GM18505 (cell line): ENCODE data around the gene ZNF618.

Source experiments
- ATAC-seq: cut with Tn5 transposase; IDR thresholded peaks from one replicate; pipeline ENCODE4 v1.9.1; 2021; ENCODE audit not compliant: unreplicated experiment
- POLR2A ChIP-seq: IDR thresholded peaks from 4 replicates; pipeline ENCODE4 v1.6.1; 2011; ENCODE audit warnings: borderline replicate concordance; ENCODE audit not compliant: insufficient read depth, insufficient read length; ENCODE audit errors: extremely low read depth

The ZNF618 gene

DNA sequence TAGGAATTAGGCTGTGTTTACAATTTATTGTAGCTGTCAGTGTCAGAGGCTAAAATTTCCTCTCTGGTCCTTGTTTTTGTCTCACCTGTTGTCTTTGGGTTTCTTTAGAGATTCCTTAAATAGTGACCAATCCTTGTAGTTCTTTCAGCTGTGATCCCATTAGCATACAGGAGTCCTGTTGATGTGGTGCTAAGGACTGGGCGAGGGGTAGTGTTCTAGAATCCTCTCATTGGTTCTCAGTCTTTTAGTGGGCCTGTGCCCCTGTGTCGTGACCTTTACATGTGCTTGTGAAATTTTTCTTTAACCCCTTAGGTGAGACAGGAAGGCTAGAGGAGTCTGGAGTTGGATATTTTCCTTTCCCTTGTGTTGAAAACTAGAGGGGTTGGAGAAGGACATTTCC lies 51.2 kb downstream of the ZNF618 start:
- TF ChIP-seq POLR2A = no peak

DNA sequence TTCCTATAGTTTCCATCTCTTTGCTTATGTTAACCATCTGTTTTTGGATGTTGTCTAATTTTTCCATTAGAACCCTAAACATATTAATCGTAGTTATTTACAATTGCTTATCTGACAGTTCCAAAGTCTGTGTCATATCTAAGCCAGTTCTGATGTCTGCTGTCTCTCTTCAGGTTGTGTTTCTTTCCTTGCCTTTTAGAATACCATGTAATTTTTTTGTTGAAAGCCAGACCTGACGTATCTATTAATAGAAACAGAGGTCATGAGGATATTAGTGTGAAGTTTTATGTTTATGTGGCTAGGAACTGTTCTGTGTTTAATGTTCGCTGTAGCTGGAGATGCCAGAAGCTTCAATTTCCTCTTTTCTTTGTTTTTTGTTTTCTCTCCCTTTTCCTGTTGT lies 52.2 kb downstream of the ZNF618 start:
- no peak for ATAC-seq
- no peak for TF ChIP-seq POLR2A

More for the DNA sequence above, 51.2 kb downstream of the ZNF618 start:
- no peak for ATAC-seq

DNA sequence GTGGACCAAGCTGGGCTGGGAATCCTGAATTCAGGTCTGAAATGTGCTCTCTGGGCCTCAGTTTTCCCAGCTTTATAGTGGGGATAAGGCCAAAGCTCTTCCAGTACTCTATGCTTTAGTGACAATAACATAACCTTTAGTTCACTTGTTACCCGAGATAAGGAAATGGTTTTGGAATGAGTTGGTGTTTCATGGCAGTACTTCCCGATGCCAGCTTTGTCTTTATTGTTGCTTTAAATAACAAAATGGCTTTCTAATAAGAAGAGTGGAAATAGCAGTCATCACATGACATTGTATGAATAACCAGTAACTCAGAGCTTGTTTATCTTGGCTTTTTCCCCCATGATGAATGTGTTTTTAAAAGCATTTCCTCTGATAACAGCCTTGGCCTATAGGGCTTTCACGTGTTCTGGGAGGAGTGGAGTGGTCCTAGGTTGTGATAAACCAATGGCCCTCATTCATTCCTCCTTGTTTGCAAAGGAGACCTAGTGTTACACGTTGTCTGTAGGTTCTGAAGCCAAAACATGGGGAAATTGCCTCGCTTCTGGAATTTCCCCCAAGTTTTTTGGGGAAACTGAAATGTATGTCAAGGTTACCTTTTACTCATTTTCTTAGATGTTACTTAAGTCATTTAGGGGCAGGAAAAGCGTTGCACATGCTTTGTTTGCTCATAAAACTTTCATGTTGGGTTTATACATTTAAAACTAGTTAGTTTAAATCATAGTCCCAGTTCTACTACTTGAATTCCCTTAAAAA lies 53.7 kb downstream of the ZNF618 start:
- TF ChIP-seq POLR2A = no peak
- ATAC-seq = no peak

DNA sequence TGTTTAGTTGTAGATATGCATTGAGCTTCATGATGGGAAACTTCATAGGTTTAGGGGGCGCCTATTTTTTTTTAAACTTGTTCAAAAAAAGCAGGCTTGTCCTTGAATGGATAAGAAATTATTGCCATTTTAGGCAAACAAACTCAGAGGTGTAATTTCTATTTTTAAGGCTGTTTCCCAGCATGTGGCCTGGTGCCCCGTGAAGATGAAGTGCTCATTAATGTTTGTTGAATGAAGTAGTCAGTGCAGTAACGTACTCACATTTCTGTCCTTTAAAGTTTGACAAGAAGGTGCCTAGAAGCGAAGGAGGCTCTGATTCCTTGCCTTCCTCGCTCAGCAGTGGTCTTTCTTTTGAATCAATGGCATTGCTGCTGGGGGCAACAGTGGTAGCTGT lies 54.3 kb downstream of the ZNF618 start:
- no peak for ATAC-seq
- TF ChIP-seq POLR2A = no peak

DNA sequence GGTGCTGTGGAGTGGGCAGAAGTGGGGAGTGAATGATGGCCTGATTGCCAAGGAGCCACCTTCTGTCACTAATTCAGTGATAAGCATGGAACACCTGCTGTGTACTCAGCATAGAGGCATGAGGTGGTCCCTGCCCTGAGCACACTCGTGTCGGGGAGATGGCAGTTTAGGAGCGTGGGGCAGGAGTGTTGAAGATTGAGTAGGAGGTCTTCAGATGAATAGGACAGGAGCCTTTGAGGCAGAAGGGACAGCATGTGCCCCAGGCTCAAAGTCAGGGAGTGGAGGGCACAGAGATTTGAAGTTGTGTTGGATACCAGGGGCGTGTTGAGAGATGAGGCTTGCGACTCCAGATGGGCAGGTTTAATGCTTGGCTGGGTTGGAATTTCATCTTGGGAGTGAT lies 55.0 kb downstream of the ZNF618 start:
- no peak for TF ChIP-seq POLR2A
- no peak for ATAC-seq

DNA sequence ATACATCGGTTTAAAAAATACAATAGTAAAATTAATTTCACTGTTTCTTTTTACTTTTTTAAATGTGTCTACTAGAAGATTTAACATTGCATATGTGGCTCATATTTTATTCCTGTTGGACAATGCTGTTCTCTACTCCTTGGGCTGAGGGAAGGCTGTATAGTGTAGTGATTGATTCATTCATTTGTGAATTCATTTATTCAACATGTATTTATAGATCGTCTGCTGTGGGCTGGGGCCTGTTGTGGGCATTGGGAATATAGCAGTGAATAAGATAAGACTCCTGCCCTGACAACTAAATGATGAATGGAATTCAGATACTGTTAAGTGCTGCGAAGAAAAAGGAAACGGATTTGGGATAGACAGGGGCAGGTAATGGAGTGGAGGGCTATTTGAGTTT lies 55.7 kb downstream of the ZNF618 start:
- ATAC-seq = no peak
- no peak for TF ChIP-seq POLR2A

DNA sequence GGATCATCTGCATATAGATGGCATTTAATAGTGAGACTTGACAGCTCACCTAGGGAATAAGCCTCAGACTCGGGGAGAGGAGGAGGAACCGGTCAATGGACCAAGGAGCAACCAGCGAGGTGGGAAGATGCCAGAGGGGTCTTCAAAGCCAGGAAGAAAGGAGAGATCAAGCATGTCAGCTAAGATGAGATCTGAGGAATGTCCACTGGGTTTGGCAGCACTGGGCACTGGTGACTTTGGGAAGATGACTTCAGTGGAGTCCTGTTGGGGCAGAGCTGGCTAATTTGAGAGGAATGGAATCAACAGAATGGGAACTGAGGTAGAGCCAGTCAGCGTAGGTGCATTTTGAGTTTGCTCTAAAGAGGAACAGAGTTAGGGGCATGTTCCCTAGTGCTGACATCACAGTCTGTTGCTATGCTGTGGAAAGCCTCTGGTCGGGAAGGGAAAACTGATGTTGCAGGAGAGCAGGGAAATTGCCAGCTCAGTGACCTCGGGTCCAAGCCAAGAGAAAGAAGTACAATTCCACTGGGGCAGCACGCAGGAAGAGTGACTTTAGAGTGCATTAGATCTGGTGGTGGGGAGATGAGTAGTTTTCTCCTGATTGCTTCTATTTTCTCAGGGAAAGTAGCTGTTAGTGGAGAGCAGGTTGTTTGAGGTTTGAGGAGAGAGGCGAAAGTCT lies 56.9 kb downstream of the ZNF618 start:
- no peak for ATAC-seq
- TF ChIP-seq POLR2A = no peak

DNA sequence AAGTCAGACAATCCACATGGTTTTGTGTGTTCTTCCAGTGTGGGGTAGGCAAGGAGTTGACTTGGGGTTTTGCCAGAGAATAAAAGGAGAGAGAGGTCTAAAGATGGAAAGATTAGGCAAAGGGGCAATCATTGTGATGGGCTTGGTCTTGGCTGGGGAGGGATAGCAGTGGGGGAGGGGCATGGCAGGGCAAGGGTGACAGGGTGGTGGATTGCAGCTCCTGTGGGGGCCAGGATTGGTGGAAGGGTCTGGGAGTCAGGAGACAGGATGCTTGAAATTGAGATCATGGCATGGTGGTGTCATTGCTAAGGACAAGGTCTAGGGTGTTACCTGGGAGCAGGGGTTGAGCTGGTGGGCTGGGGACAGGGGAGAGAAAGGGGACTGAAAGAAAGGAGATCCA lies 57.6 kb downstream of the ZNF618 start:
- TF ChIP-seq POLR2A = no peak
- no peak for ATAC-seq

DNA sequence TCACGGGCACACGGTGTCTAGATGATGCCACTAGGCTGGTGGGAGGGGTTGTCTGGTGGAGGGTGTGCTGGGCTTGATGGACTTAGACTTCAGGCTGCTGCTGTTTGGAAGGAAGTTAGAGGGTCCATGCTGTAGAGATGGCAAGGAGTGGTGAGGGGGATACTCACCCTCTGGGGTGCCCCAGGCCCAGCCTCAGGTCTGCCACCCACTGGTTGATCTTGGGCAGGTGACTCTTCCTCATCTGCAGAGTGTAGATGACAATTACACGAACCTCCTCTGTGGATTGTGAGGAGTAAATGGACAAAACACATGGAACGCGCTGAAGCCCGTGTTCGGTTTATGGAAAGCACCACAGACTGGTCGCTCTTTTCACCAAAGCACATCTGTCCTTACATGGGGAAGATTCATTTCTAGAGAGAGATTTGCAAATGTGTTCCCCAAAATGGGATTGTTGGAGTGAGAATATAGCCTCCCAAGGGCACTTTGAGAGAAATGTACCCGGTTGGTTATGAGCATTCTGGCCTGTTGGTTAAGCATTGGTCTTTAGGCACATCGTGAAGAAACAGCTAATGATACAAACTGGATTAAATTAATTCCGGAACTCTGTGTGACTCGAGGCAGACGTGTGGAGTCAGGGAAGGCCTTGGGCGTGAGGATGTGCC lies 58.2 kb downstream of the ZNF618 start:
- no peak for ATAC-seq
- TF ChIP-seq POLR2A = no peak

DNA sequence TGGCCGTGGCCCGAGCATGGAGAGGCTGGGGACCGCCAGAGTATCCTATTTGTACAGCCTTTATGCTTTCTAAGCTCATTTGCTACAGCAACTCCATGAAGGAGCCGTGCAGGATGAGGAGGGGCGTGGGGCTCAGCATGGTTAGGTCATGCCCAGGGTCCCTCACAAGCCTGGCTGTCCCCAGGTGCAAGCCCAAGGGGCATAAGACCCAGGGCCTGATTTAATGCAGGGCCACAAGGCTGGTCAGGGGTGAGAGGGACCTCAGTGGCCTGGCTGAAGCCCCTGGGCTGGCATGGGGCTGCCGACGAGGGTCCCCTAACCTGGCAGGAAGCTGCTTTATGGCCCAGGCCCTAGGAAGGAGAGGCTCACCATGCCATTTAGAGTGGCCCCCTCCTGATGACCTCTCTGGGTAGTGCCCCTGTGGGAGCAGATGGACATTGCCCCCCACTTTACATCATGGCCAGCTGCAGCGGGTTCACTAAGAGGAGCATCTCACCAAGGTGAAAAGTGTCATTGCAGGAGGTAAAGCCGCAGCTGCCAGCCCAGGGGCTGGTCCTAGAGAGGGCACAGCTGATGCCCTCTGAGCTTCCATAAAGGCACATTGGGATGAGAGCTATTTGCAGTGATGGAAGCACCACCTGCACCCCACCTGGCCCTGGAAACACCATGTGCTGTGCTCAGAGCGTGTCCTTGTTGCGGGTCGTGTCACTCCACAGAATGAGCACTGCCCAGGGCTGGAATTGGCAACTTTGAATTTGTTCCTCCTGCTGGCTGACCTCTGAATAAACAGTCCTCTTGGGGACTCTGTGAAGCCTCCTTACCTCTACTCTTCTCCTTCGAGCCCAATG lies 58.9 kb downstream of the ZNF618 start:
- ATAC-seq = no peak
- TF ChIP-seq POLR2A = no peak

DNA sequence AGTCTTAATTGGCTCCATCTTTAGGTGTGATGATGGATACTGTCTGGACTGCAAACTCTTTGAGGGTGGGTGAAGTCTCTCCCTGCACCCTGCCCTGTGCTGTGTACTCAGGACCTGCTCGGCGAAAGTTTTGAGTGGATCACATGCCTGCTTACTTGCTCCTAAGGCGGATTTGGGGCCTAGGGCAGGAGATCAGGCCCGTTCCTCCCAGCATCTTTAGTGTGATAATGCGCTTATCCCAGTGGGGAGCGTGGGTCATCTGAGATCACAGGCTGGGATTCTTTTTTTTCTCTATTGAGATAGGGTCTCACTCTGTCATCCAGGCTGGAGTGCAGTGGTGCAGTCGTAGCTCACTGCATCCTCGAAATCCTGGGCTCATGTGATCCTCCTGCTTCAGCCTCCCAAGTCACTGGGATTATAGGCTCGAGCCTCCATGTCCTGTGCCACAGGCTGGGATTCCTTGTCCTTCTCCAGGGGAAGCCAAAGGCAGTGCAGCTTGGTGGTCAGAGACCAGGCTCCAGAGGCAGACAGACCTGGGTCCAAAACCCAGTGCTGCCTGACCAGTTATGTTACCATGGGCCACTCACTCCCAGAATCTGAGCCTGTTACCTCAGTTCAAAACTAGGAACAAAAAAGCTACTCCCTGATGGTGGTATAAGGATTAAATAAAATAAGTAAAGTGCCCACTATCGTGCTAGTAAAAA lies 59.7 kb downstream of the ZNF618 start:
- ATAC-seq = no peak
- TF ChIP-seq POLR2A = no peak

DNA sequence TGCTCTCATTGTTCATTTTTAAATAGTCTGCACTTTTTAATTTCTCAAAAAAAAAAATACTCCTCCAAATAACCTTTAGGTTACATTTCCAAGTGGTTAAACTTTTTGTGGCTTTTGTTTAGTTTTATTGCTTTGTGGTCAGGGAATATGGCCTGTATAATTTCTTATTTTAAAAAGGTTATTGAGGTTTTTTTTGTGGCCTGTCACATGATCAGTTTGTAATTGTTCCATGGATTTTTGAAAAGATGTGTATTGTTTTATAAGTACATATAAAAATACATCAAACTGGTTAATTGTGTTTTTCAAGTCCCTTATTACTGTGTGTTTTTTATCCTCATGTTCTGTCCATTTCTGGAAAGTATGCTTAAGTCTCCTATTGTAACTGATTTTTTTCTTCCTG lies 64.0 kb downstream of the ZNF618 start:
- TF ChIP-seq POLR2A = no peak
- no peak for ATAC-seq
